ENCODE results near the gene ACOT11. TPM values are rescaled to one million over a fixed set of nuclear protein-coding genes. Genes with fewer than 3 reads are reported as not detected.
"Not testable (repeated sequence)": the region's sequence is repeated elsewhere in the genome, so short reads cannot be mapped to it uniquely, and the experiment has no call there.

ACOT11 gene
- total RNA-seq, 1 donor from 2014 or later: 1.7 TPM

GRCh38 chr1:54627196-54627595 is 79.2 kb downstream of the ACOT11 start:
- Mint-ChIP-seq H3K4me1 (ENCODE audit: low read depth) (peaks cover 5% of the 10 kb centered on the region), H3K36me3 (ENCODE audit: insufficient read depth) (peaks cover 1% of the 10 kb centered on the region), H3K27me3 (peaks cover 11% of the 10 kb centered on the region), H3K27ac (no peak overlapping the region), H3K4me3 (ENCODE audit: low read depth) (no peak overlapping the region), H3K9me3 (ENCODE audit: low read depth) (peaks cover 3% of the 10 kb centered on the region)
- no peak for TF ChIP-seq CTCF (IDR thresholded peaks at IDR 0.05; ENCODE audit: unreplicated experiment)
- DNase-seq (ENCODE audit: low spot score, unreplicated experiment): no peak

GRCh38 chr1:54635804-54636203 is 87.8 kb downstream of the ACOT11 start:
- not testable (repeated sequence) for H3K36me3 Mint-ChIP-seq (ENCODE audit: insufficient read depth); H3K27me3 Mint-ChIP-seq; H3K4me3 Mint-ChIP-seq (ENCODE audit: low read depth); H3K27ac Mint-ChIP-seq; DNase-seq (ENCODE audit: low spot score, unreplicated experiment); H3K9me3 Mint-ChIP-seq (ENCODE audit: low read depth); H3K4me1 Mint-ChIP-seq (ENCODE audit: low read depth)

GRCh38 chr1:54636461-54637446 is 88.7 kb downstream of the ACOT11 start:
- not testable (repeated sequence) for H3K36me3 Mint-ChIP-seq (ENCODE audit: insufficient read depth); H3K27me3 Mint-ChIP-seq; H3K27ac Mint-ChIP-seq; H3K4me3 Mint-ChIP-seq (ENCODE audit: low read depth); H3K9me3 Mint-ChIP-seq (ENCODE audit: low read depth); DNase-seq (ENCODE audit: low spot score, unreplicated experiment); H3K4me1 Mint-ChIP-seq (ENCODE audit: low read depth)

GRCh38 chr1:54640361-54640760 is 92.3 kb downstream of the ACOT11 start:
- no peak for TF ChIP-seq CTCF (IDR thresholded peaks at IDR 0.05; ENCODE audit: unreplicated experiment)
- Mint-ChIP-seq H3K9me3 (ENCODE audit: low read depth) (peaks cover 6% of the 10 kb centered on the region), H3K4me3 (ENCODE audit: low read depth) (no peak overlapping the region), H3K27ac (no peak overlapping the region), H3K27me3 (peaks cover 5% of the 10 kb centered on the region), H3K4me1 (ENCODE audit: low read depth) (peaks cover 3% of the 10 kb centered on the region), H3K36me3 (ENCODE audit: insufficient read depth) (peaks cover 3% of the 10 kb centered on the region)
- DNase-seq (ENCODE audit: low spot score, unreplicated experiment): no peak

GRCh38 chr1:54640863-54641836 is 93.1 kb downstream of the ACOT11 start, which contains the start of gene MROH7:
MROH7 (plus strand) TSS chr1:54641786; CDS start chr1:54652927, 11,141 bp downstream.
- peaks cover 3% of the 10 kb centered on the region for H3K36me3 Mint-ChIP-seq (ENCODE audit: insufficient read depth)
- peaks cover 3% of the 10 kb centered on the region for H3K4me1 Mint-ChIP-seq (ENCODE audit: low read depth)
- TF ChIP-seq CTCF (IDR thresholded peaks at IDR 0.05; ENCODE audit: unreplicated experiment): no peak
- H3K4me3 Mint-ChIP-seq (ENCODE audit: low read depth): no peak within 1 kb of the TSS
- no peak for DNase-seq (ENCODE audit: low spot score, unreplicated experiment)
- peaks cover 5% of the 10 kb centered on the region for H3K27me3 Mint-ChIP-seq
- H3K27ac Mint-ChIP-seq: no peak within 1 kb of the TSS
- peaks cover 6% of the 10 kb centered on the region for H3K9me3 Mint-ChIP-seq (ENCODE audit: low read depth)

GRCh38 chr1:54643736-54644135 is 95.7 kb downstream of the ACOT11 start:
- no peak for TF ChIP-seq CTCF (IDR thresholded peaks at IDR 0.05; ENCODE audit: unreplicated experiment)
- peaks cover 5% of the 10 kb centered on the region for H3K27me3 Mint-ChIP-seq
- no peak overlapping the region for H3K27ac Mint-ChIP-seq
- peaks cover 7% of the 10 kb centered on the region for H3K4me1 Mint-ChIP-seq (ENCODE audit: low read depth)
- H3K4me3 Mint-ChIP-seq (ENCODE audit: low read depth): no peak overlapping the region
- H3K36me3 Mint-ChIP-seq (ENCODE audit: insufficient read depth): peaks cover 3% of the 10 kb centered on the region
- DNase-seq (ENCODE audit: low spot score, unreplicated experiment): no peak
- peaks cover 6% of the 10 kb centered on the region for H3K9me3 Mint-ChIP-seq (ENCODE audit: low read depth)

All from progenitor cell of endocrine pancreas (in vitro differentiated cells).